ENCODE data around the gene NOS1AP.

NOS1AP gene

DNA sequence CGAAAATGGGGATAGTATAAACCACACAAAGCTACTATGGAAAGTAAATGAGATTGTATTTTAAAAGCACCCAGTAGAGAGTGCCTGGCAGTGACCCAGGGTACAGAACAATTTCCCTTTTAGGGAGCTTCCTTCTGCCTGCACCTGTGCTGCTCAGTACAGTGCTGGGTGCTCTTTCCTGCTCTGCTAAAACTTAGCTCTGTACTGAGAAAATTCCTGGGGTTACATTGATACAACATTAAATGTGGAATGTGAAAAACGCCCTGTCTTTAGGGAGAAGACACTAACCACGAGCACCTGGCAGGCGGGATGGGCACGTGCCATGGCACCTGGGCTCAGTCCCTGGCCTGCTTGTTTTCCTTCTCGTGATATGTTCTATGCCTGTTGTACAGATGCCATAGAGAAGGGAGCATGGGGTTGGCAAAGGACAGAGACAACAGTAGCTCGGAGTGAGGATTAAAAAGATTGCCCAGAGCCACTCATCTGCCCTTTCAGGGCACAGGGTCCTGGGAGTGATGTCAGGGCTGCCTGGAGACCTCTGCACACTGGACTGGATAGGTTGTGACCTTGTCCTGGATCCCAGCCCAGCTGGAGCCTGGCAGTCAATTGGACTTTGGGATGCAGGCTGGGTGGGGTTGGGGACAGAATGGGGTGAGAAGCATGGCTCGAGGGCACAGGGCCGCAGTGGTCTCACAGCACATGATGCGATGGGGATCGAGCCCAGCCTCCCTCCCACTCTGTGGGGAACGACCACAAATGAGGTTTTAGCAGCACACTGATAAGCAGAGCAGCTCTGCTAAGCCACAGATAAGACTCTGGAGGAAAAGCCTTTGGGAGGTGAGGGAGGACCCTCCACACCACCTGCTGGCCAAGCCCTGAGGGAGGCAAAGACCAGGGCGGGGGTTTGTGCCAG is 302.9 kb downstream of the NOS1AP start:
- no peak for DNase-seq

DNA sequence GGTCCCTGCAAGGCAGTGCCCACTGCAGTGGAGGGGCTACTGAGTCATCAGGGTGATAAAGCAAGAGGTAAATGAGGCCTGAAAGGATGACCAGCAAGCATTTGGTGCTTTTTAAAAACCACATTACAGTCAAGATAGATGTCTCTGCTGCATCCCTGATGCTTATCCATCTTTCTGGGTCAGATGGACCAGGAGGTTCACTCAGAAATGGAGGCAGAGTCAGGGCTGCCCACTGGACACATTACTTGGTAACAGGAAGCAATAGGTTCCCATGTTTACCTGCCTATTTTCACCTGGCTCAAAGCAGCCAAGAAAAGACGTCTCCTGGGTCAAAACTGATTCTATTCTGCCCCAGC is 303.6 kb downstream of the NOS1AP start:
- no peak for DNase-seq

DNA sequence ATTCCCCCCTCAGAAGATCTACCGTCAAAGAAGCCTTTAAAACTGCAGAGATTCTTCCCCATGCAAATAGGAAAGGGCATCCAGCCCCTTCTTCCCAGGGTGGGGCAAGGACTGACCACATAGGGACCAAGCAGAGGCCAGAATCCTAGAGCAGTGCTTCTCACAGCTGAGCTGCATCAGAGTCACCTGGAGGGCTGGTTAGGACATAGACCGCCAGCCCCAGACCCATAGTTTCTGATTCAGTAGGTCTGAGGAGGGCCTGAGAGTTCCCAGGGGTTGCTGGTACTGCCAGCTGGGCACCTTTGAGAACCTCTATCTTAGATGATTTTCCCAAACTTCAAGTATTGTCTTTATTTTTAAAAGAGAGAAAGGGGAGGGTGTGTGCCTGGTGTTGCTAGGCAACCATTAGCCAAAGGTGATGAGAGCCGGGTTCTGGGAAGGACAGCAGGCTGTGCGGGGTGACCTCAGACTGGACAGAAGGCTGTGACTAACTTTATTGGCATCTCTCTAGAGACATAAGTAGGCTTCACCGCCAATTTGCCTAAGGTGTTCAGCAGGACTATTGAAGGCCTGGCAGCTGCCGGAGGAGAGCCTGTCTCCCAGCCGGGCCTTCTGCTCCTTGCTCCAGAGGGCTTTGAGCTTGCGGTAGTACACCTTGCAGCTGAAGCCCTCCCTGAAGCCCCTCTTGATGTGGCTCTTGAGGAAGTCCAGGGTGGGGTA is 304.2 kb downstream of the NOS1AP start:
- DNase-seq = peak; percentile 32

DNA sequence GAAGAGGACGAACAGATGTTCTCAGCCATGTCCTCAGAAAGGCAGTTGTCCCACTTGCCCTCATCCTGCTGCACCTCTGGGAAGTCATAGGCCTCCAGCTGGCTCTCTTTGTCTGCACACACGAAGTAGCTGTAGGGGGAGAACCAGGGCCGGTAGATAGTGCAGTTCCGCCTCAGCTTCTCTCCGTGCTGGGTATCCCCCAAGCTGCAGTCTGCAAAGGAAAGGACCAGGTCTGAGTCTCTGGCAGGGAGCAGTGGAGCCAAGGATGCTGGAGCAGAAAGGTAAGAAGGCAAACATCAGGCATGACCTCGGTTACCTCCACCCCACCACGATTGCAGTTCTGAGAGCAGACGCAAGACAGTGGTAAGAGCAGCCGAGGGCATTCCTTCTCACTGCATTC is 304.9 kb downstream of the NOS1AP start:
- DNase-seq = no peak

DNA sequence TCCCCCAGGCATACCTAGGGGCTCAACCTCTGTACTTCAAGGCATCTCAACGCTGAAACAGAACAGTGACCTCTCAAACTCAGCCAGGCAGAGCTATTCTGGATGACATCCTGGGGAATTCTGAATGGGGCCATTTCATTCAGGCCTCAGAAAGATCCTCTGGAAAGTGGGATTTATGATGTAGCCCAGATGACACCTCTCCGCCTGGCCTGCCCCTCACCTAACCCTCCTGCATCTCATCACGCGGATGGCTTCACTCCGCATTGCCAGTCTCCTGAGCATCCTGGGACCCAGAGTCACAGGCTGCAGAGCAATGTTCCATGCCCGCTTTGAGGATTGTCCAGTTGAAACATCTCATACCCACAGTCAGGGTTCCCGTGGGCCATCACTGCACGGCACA is 306.0 kb downstream of the NOS1AP start:
- no peak for DNase-seq

DNA sequence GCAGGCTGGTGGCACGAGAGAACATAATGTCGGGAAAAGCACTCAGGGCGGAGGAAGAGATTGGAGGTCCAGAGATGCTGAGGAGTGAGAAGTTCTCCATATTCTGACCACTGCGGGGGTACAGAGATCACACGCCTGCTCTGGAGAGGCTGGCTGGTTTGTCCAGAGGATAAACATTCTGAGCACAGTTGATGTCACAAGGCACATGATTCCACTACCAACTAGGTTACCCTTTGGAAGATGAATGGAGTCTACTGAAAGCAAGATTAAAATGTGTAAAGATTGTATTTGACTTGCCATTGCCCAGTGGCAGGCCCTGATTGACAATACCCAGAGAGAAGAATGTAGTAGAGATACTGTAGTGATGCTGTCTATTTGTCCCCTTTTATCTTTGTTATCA is 307.2 kb downstream of the NOS1AP start, which contains the start of gene SPATA46:
TSS of gene SPATA46 (minus strand) at position 164 of the 400 bp plus-strand sequence. CDS start at position 100, 64 bp downstream.
- no peak for DNase-seq

GRCh38 chr1:162380061-162380846 is 310.8 kb downstream of the NOS1AP start:
- no peak for DNase-seq

- no peak for DNase-seq
These were observed 311.9 kb downstream of the NOS1AP start, which contains the start of gene C1orf226 for GRCh38 chr1:162381383-162381782. Gene C1orf226, plus strand, starts transcription at chr1:162381728. Its CDS starts 174 bp downstream, at chr1:162381902.

GRCh38 chr1:162381941-162382750 is 312.7 kb downstream of the NOS1AP start:
- no peak for DNase-seq

- no peak for DNase-seq
These were observed 313.6 kb downstream of the NOS1AP start for GRCh38 chr1:162383091-162383490.

GRCh38 chr1:162383516-162383915 is 314.0 kb downstream of the NOS1AP start:
- DNase-seq = no peak

- no peak for DNase-seq
These were observed 314.6 kb downstream of the NOS1AP start for GRCh38 chr1:162384116-162384515.

DNA sequence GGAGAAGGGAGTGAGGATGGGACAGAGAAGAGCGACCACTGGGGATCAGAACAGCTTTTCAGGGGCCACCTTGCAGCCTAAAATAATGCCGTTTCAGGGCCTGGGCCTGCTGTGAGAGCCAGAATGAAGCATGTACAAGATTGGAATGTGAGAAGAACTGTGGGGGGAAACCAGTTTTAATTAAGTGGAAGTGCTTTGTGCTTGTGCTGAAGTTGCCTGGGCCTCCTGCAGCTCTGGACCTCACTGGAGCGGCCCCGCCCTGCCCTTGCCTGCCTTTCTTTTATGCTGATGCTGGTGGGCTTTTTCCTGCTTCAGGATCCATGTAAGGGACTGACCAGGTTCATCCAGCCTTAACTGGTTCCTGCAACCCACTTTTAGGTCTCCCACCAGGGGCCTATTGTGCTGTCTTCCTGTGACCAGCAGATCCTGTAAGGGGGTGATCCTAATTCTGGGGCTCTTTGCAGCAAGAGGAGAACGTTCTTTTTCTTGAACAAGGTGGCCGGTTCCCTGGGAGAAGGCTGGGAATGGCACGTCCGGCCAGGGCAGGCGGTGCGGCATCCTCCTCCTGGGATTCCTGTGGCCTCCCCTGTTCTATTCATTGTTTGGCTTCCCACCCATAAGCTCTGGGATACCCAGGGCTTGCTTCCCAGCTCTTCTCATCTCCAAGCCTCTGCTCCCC is 315.2 kb downstream of the NOS1AP start:
- DNase-seq = no peak

- DNase-seq = no peak
These were observed 315.8 kb downstream of the NOS1AP start for GRCh38 chr1:162385280-162385623.

DNA sequence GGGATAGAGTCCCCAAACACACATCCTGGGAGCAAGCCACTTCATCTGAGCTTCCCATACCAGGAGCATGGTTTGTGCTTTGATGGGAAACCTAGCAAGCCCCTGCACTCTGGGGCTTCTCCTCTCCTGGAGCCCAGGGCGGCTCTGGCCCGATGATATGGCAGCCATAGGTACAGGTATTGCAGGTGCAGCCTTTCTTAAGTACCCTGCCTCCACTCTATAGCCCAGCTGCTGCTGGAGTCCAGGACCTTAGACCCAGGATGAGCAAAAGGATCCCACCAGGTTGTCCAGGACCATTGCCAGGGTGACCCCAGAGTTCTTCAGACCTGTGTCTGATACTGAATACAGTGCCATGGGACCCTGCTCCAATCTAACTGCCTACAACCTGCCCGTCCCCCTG is 316.2 kb downstream of the NOS1AP start:
- DNase-seq = no peak

GRCh38 chr1:162386292-162387225 is 317.1 kb downstream of the NOS1AP start:
- DNase-seq = no peak

- DNase-seq = no peak
These were observed 318.0 kb downstream of the NOS1AP start for GRCh38 chr1:162387226-162388082.

DNA sequence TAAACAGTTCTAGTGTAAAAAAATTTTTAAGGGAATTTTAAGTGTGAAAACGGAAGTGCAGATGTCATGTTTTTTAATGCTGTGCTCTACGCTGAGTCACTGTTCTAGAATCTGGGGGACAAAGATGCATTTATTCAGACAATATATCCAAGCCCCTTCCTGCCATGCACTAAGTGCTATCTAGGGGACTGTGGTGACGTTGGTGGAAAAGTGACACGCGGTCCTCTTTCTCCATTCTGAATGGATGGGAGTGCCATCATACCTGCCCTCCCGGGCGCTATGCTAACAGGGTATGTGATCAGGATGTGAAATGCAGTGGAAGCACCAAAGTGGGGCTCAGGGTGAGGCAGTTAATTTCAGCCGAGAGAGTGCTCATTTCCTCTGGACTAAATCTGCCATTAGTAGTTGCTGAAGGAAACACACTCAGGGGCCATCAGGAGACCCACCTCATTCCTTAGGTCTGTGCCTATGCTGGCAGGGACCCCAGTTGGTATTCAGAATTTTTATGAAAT is 318.6 kb downstream of the NOS1AP start:
- DNase-seq = no peak

GRCh38 chr1:162388615-162389014 is 319.1 kb downstream of the NOS1AP start:
- DNase-seq = no peak

Data from HCEC 1CT (cell line).